Fibroblast of peridontal ligament (primary cell): ENCODE data around the gene CKAP5.

Source experiments
- DNase-seq: peaks from one replicate; pipeline ENCODE4 v3.0.0-alpha.2; 2010; ENCODE audit errors: extremely low read depth

CKAP5 gene

DNA sequence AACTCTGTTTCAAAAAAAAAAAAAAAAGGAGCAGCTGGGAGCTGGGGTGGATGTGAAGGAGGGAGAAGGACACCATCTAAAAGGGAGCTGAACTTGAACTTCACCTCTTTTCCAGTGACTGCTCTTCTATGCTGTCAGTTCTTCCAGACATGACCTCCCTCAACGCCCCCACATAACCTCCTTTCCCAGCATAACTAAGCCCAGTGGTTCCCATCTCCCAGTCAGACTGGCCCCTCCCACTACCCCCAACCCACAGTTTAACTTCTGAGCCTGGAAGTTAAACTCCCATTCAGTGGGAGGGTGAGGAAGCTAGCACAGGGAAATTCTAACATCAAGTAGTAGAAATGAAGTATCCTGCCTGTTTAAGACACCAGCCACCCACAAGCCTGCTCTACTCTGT lies 147.5 kb downstream of the CKAP5 start:
- no peak for DNase-seq

DNA sequence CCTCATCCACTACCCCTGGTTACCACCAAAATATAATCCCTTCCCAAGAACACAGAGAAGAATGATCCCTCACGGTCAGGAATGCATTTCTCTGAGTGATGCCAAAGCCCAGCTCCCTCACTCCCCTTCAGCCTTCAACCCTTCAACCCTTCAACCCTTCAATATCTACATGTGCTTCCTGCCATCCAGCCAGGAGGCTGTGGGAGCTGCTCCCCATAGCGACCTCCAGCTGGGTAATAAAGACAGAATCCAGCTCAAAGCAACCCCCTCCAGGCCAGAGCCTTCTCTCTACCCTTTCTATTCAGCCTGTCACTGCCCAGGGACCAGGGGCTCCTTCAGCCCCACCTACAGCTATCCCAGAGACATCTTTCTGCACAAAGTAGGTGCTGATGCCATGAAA lies 148.4 kb downstream of the CKAP5 start:
- no peak for DNase-seq

DNA sequence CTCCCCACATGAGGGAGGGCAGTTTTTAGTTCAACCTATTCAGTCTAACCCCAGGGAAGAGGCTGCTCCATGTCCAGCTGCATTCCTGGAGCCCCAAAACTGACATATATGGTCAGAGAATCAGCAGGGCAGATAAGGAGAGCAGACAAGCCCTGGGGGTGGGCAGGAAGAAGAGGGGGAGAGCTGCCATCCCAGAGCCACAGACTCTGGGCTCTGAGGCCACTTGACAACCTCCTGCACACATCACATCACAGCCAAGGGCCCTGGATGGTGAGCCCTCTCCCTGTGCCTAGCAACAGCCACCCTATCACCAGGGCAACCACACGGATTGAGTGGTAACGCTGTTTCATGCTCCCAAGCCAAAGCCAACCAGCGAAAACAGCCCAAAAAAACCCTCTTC lies 148.8 kb downstream of the CKAP5 start:
- DNase-seq = no peak

DNA sequence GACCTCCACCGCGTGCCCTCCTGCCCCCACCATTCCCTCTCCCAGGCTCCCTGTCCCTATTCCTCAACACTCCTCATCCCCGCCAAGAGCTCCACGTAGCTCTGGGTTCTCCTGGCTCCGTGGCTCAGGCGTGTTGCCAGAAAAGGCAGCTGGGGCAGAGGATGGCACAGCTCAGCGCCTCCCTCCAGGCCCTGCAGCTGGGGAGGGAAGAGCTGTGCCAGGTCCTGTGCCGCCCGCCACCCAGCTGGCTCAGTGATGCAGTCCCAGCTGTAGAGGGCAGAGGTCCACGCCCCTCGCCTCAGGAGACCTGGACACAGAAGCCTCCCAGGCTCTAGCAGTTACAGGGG lies 149.9 kb downstream of the CKAP5 start:
- DNase-seq = no peak

GRCh38 chr11:46695345-46696211 lies 150.5 kb downstream of the CKAP5 start:
- DNase-seq = no peak

GRCh38 chr11:46694607-46695006 lies 151.5 kb downstream of the CKAP5 start:
- no peak for DNase-seq

DNA sequence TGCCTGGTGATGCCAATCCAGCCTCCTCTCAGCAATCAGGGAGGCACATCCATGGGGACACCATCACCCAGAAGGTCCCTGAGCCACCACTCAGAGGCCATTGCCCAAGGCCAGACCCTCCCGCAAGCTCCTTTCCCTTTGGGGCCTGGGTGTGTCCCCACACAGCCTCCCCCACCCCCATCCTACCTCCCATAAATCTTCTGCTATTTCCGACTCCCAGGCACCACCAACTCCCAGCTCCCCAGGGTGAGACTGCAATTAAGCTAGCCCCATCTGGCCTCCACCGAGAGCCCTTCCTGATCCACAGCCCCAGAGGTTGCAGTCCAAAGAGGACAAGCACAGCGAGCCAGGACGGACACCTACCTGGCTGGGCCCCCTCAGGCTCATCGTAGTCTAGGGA lies 152.0 kb downstream of the CKAP5 start:
- DNase-seq = no peak

DNA sequence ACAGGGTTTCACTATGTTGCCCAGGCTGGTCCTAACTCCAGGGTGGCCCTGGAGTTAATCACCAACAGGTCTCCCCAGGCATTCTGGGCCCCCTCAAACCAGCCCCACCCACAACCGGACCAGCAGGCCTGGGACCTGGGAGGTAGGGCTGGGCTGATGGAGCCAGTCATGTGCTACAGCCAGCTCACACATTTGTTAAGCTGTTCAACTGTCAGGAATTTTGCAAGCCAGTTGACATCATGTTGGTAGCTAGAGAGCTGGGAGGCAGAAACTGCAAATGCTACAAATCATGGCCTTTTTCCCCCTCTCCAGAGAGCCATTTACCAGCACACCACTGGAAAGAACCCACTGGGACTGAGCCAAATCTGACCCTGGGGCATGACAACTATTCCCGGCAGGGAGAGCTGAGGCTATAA lies 152.5 kb downstream of the CKAP5 start:
- peak; percentile 63 for DNase-seq
